HepG2 (cell line): Measurements from ENCODE around the gene EMILIN3. TPM values are rescaled to one million over a fixed set of nuclear protein-coding genes. Genes with fewer than 3 reads are reported as not detected.

Experiments used
- ATAD3A ChIP-seq: sonication (generic); formaldehyde crosslinking; IDR thresholded peaks from 2 replicates; pipeline ENCODE4 v1.4.0; 2020; ENCODE audit warnings: missing genetic modification reagents
- ATF7-NPFF ChIP-seq: sonication (generic); formaldehyde crosslinking; IDR thresholded peaks from 2 replicates; pipeline ENCODE4 v1.8.1; 2023; ENCODE audit warnings: mild to moderate bottlenecking, low read depth, missing genetic modification reagents, moderate library complexity
- BCL6 ChIP-seq: IDR thresholded peaks from 2 replicates; pipeline ENCODE4 v1.6.1; 2016; ENCODE audit warnings: missing genetic modification reagents, missing compliant biosample characterization
- FOXJ3 ChIP-seq: sonication (generic); formaldehyde crosslinking; IDR thresholded peaks from 2 replicates; pipeline ENCODE4 v1.4.0; 2020; ENCODE audit warnings: missing genetic modification reagents, mild to moderate bottlenecking, borderline replicate concordance
- FOXM1 ChIP-seq: sonication (generic); formaldehyde crosslinking; IDR thresholded peaks from 2 replicates; pipeline ENCODE4 v1.5.0; 2020; ENCODE audit warnings: missing genetic modification reagents
- GLI4 ChIP-seq: sonication (generic); formaldehyde crosslinking; IDR thresholded peaks from 2 replicates; pipeline ENCODE4 v1.5.1; 2020; ENCODE audit warnings: missing genetic modification reagents, mild to moderate bottlenecking, moderate library complexity, borderline replicate concordance
- HOXA5 ChIP-seq: sonication (generic); formaldehyde crosslinking; IDR thresholded peaks from 2 replicates; pipeline ENCODE4 v1.4.0; 2020; ENCODE audit warnings: missing genetic modification reagents
- JUND ChIP-seq: sonication (generic); formaldehyde crosslinking; IDR thresholded peaks from 2 replicates; pipeline ENCODE4 v1.8.0; 2022; ENCODE audit warnings: mild to moderate bottlenecking, missing genetic modification reagents
- KDM5A ChIP-seq: fragments of 200-600 bp; sonication (generic); IDR thresholded peaks from 2 replicates; pipeline ENCODE4 v1.7.0; 2018; ENCODE audit warnings: antibody characterized with exemption, mild to moderate bottlenecking, low read length, borderline replicate concordance
- MED1 ChIP-seq: sonication (generic); formaldehyde crosslinking; IDR thresholded peaks from 2 replicates; pipeline ENCODE4 v1.4.0; 2020; ENCODE audit warnings: missing genetic modification reagents
- MTF1 ChIP-seq: sonication (generic); formaldehyde crosslinking; IDR thresholded peaks from 2 replicates; pipeline ENCODE4 v1.5.0; 2020; ENCODE audit warnings: missing genetic modification reagents
- NFKB2 ChIP-seq: sonication (generic); formaldehyde crosslinking; IDR thresholded peaks from 2 replicates; pipeline ENCODE4 v1.4.0; 2020; ENCODE audit warnings: missing genetic modification reagents, borderline replicate concordance
- NFYB ChIP-seq: sonication (generic); formaldehyde crosslinking; IDR thresholded peaks from 2 replicates; pipeline ENCODE4 v1.4.0; 2020; ENCODE audit warnings: missing genetic modification reagents
- PHB2 ChIP-seq: fragments of 450-650 bp; IDR thresholded peaks from 2 replicates; pipeline ENCODE4 v1.6.1; 2018; ENCODE audit not compliant: partially characterized antibody
- SMARCE1 ChIP-seq: fragments of 450-650 bp; IDR thresholded peaks from 2 replicates; pipeline ENCODE4 v1.6.1; 2017; ENCODE audit warnings: borderline replicate concordance
- SP1 ChIP-seq, 2 experiments: fragments of 450-650 bp in 1 of 2; sonication (generic) in 1 of 2; formaldehyde crosslinking in 1 of 2; IDR thresholded peaks; 2 replicates each; pipeline versions ENCODE4 v1.4.0 to v1.6.1; 2016 to 2020; ENCODE audit warnings: missing genetic modification reagents in 1 of 2
- ZKSCAN8 ChIP-seq: IDR thresholded peaks from 2 replicates; pipeline ENCODE4 v1.6.1; 2016; ENCODE audit warnings: borderline replicate concordance, missing genetic modification reagents, missing compliant biosample characterization
- ZNF496 ChIP-seq: sonication (generic); formaldehyde crosslinking; IDR thresholded peaks from 2 replicates; pipeline ENCODE4 v1.8.1; 2023; ENCODE audit warnings: mild to moderate bottlenecking, moderate library complexity, missing genetic modification reagents; ENCODE audit not compliant: insufficient replicate concordance
- ZNF75D ChIP-seq: sonication (generic); formaldehyde crosslinking; IDR thresholded peaks from 2 replicates; pipeline ENCODE4 v1.8.1; 2023; ENCODE audit warnings: missing genetic modification reagents, mild to moderate bottlenecking, borderline replicate concordance
- ZNF883 ChIP-seq: sonication (generic); formaldehyde crosslinking; IDR thresholded peaks from 2 replicates; pipeline ENCODE4 v1.5.1; 2020; ENCODE audit warnings: mild to moderate bottlenecking, missing genetic modification reagents; ENCODE audit errors: not compliant biosample characterization
- polyA plus RNA-seq, 8 experiments: library from polyadenylated mRNA; depleted of rRNA in 3 of 8; stranded (reverse) in 7 of 8; unstranded in 1 of 8; fragments of >200 nt; fragmentation: Illumina TruSeq in 4 of 8; extraction: Trizol in 4 of 8; gene quantifications; 2 replicates each; pipeline versions ENCODE4 v1.2.1 to v1.2.3, GENCODE V29; 2011 to 2016; ENCODE audit warnings: low read depth in 4 of 8, missing spikeins in 1 of 8, mixed read lengths in 1 of 8; ENCODE audit not compliant: insufficient read depth in 1 of 8
- total RNA-seq, 5 experiments: library from RNA; depleted of rRNA; stranded (reverse); fragments of >200 nt; fragmentation: Illumina TruSeq; extraction: Trizol; gene quantifications; 2 replicates each; pipeline ENCODE4 v1.2.3, GENCODE V29; 2016; ENCODE audit warnings: low read depth in 1 of 5
- TF ChIP-seq, protein P1 (sequence below): sonication (generic); formaldehyde crosslinking; IDR thresholded peaks from 2 replicates; pipeline ENCODE4 v1.5.1; 2020; ENCODE audit warnings: mild to moderate bottlenecking, moderate library complexity, missing genetic modification reagents
- TF ChIP-seq, protein P2 (sequence below): sonication (generic); formaldehyde crosslinking; IDR thresholded peaks from 2 replicates; pipeline ENCODE4 v1.4.0; 2020; ENCODE audit warnings: missing genetic modification reagents

EMILIN3 gene
- total and polyA plus RNA-seq, 2 of the 13 experiments (the other 11 are each of a cell fraction or from before 2014, with no cell fraction given): 0.25 to 0.29 TPM

DNA sequence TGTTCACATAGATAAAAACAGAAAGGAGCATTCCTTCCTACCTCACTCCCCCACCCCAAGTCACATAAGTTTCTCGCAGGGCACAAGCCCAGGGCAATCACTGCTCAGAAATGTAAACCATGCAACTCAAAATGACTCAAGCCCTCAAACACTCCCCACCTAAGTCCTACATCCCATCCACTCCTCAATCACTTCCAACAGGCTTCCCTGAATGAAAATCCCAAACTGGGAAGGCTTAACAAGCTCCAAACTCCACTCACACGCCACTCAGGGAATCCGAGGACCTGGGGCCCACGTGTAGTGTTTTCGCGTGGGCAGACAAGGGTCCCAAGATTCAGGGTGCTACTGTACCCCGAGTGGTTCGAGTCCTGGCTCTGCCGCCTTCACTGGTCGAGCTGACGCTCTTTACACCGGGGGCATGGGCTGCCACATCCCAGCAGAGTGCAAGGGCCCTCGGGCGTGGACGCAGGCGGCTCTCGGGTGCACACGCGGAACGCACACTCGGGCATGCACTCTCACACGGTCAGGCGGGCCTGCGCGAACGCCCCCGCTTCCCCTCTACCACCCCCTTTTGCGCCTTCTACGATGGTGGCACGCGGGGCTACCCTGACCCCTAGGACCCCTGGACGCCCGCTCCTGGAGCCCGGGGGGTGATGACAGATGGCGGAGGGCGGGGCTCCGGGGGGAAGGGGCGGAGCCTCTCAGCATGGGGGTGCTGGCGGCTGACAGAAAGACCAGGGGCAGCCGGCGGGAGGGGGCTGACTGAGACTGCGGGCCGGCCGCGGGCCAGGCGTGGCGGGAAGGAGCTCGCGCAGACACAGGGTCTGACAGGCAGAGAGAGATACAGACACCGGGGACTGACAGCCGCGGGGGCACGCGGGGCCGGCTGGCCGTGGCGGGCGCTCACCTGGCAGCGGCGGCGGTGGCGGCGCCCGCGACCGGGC, 49.7 kb downstream of the EMILIN3 start (continued):
- TF ChIP-seq PHB2 (no peak), HOXA5 (CRISPR knock-in tag) (0 out of 2 replicates have a peak, but pooled peaks have one; percentile 54), FOXJ3 (0 out of 2 replicates have a peak, but pooled peaks have one; percentile 36), FOXM1 (CRISPR knock-in tag) (no peak), GLI4 (0 out of 2 replicates have a peak, but pooled peaks have one; percentile 24), SP1 (IDR thresholded peaks at IDR 0.05) (no peak), SP1 (CRISPR knock-in tag; IDR thresholded peaks at IDR 0.05) (peak; percentile 55; the same call in 1 of the 2 replicates), ZKSCAN8 (CRISPR knock-in tag) (no peak), ZNF496 (CRISPR knock-in tag) (no peak), ZNF75D (CRISPR knock-in tag) (no peak; the same call in 1 of the 2 replicates), MTF1 (CRISPR knock-in tag) (no peak), NFKB2 (CRISPR knock-in tag) (peak; percentile 90; the same call in 1 of the 2 replicates), MED1 (peak; percentile 42; the same call in 1 of the 2 replicates), BCL6 (CRISPR knock-in tag) (no peak), JUND (CRISPR knock-in tag) (no peak), NFYB (CRISPR knock-in tag) (no peak), SMARCE1 (no peak), KDM5A (peak; percentile 35; the same call in 1 of the 2 replicates), ATF7-NPFF (CRISPR knock-in tag) (peak; percentile 35; the same call in 1 of the 2 replicates), ATAD3A (CRISPR knock-in tag) (no peak), ZNF883 (peak; percentile 93)
- TF ChIP-seq, protein P1, sequence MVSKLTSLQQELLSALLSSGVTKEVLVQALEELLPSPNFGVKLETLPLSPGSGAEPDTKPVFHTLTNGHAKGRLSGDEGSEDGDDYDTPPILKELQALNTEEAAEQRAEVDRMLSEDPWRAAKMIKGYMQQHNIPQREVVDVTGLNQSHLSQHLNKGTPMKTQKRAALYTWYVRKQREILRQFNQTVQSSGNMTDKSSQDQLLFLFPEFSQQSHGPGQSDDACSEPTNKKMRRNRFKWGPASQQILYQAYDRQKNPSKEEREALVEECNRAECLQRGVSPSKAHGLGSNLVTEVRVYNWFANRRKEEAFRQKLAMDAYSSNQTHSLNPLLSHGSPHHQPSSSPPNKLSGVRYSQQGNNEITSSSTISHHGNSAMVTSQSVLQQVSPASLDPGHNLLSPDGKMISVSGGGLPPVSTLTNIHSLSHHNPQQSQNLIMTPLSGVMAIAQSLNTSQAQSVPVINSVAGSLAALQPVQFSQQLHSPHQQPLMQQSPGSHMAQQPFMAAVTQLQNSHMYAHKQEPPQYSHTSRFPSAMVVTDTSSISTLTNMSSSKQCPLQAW (CRISPR knock-in tag): peak; percentile 87; the same call in 1 of the 2 replicates
- TF ChIP-seq, protein P2, sequence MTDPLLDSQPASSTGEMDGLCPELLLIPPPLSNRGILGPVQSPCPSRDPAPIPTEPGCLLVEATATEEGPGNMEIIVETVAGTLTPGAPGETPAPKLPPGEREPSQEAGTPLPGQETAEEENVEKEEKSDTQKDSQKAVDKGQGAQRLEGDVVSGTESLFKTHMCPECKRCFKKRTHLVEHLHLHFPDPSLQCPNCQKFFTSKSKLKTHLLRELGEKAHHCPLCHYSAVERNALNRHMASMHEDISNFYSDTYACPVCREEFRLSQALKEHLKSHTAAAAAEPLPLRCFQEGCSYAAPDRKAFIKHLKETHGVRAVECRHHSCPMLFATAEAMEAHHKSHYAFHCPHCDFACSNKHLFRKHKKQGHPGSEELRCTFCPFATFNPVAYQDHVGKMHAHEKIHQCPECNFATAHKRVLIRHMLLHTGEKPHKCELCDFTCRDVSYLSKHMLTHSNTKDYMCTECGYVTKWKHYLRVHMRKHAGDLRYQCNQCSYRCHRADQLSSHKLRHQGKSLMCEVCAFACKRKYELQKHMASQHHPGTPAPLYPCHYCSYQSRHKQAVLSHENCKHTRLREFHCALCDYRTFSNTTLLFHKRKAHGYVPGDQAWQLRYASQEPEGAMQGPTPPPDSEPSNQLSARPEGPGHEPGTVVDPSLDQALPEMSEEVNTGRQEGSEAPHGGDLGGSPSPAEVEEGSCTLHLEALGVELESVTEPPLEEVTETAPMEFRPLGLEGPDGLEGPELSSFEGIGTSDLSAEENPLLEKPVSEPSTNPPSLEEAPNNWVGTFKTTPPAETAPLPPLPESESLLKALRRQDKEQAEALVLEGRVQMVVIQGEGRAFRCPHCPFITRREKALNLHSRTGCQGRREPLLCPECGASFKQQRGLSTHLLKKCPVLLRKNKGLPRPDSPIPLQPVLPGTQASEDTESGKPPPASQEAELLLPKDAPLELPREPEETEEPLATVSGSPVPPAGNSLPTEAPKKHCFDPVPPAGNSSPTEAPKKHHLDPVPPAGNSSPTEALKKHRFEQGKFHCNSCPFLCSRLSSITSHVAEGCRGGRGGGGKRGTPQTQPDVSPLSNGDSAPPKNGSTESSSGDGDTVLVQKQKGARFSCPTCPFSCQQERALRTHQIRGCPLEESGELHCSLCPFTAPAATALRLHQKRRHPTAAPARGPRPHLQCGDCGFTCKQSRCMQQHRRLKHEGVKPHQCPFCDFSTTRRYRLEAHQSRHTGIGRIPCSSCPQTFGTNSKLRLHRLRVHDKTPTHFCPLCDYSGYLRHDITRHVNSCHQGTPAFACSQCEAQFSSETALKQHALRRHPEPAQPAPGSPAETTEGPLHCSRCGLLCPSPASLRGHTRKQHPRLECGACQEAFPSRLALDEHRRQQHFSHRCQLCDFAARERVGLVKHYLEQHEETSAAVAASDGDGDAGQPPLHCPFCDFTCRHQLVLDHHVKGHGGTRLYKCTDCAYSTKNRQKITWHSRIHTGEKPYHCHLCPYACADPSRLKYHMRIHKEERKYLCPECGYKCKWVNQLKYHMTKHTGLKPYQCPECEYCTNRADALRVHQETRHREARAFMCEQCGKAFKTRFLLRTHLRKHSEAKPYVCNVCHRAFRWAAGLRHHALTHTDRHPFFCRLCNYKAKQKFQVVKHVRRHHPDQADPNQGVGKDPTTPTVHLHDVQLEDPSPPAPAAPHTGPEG (CRISPR knock-in tag): peak; percentile 74; the same call in 1 of the 2 replicates
